ENCODE results near the gene RPS21. TPM values are rescaled to one million over a fixed set of nuclear protein-coding genes. Genes with fewer than 3 reads are reported as not detected.
A peak's percentile ranks its signal among the peaks of the same experiment; 100 is the strongest.

Gene RPS21
- total and polyA plus RNA-seq, 2 of the 13 experiments (the other 11 are each of a cell fraction or from before 2014, with no cell fraction given): 2,647 to 11,063 TPM

DNA sequence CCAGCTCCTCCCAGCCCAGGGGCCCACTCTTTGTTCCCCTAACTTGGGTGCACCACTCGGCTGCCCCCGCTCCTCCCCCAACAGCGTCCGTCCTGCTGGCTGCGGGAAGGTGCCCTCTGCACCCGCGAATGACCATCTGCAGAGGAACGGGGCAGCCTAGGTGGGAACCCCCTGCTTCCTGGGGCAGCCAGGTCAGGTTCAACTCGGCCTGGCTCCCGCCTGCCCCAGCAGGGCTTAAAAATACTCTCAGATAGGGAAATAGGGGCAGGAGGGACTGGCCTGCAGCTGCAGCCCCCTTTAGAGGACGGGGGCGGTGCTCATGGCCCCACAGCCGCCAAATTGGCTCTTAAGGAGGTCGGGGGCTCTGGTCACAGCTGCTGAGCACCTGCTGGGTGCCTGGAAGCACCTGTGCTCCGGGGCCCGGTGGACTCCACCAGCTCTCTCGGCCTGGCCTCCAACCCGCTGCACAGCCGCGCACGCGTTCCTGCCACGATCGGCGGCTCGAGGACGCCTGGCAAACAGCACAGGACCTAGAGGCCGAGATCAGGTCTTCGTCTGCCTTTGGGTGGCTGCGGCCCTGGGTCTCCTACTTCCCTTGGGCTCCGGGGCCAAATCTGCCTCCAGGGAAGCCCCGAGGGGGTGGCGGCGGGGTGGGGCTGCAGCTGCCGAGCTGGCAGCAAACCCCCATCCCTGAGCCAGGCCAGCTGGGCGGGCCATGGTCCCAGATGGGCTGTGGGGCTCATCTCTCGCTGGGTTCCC lies 19.1 kb upstream of the RPS21 start (continued):
- TF ChIP-seq, protein P1, sequence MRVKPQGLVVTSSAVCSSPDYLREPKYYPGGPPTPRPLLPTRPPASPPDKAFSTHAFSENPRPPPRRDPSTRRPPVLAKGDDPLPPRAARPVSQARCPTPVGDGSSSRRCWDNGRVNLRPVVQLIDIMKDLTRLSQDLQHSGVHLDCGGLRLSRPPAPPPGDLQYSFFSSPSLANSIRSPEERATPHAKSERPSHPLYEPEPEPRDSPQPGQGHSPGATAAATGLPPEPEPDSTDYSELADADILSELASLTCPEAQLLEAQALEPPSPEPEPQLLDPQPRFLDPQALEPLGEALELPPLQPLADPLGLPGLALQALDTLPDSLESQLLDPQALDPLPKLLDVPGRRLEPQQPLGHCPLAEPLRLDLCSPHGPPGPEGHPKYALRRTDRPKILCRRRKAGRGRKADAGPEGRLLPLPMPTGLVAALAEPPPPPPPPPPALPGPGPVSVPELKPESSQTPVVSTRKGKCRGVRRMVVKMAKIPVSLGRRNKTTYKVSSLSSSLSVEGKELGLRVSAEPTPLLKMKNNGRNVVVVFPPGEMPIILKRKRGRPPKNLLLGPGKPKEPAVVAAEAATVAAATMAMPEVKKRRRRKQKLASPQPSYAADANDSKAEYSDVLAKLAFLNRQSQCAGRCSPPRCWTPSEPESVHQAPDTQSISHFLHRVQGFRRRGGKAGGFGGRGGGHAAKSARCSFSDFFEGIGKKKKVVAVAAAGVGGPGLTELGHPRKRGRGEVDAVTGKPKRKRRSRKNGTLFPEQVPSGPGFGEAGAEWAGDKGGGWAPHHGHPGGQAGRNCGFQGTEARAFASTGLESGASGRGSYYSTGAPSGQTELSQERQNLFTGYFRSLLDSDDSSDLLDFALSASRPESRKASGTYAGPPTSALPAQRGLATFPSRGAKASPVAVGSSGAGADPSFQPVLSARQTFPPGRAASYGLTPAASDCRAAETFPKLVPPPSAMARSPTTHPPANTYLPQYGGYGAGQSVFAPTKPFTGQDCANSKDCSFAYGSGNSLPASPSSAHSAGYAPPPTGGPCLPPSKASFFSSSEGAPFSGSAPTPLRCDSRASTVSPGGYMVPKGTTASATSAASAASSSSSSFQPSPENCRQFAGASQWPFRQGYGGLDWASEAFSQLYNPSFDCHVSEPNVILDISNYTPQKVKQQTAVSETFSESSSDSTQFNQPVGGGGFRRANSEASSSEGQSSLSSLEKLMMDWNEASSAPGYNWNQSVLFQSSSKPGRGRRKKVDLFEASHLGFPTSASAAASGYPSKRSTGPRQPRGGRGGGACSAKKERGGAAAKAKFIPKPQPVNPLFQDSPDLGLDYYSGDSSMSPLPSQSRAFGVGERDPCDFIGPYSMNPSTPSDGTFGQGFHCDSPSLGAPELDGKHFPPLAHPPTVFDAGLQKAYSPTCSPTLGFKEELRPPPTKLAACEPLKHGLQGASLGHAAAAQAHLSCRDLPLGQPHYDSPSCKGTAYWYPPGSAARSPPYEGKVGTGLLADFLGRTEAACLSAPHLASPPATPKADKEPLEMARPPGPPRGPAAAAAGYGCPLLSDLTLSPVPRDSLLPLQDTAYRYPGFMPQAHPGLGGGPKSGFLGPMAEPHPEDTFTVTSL (CRISPR knock-in tag; IDR thresholded peaks at IDR 0.05; ENCODE audit: borderline replicate concordance): 0 out of 2 replicates have a peak, but pooled peaks have one; percentile 66
- TF ChIP-seq ELF1 (CRISPR knock-in tag; IDR thresholded peaks at IDR 0.05) (peak; percentile 50), BORCS8-MEF2B (CRISPR knock-in tag; IDR thresholded peaks at IDR 0.05) (no peak), ZNF776 (CRISPR knock-in tag; IDR thresholded peaks at IDR 0.05) (no peak), ZFP36L1 (CRISPR knock-in tag; IDR thresholded peaks at IDR 0.05) (peak; percentile 26; the same call in 1 of the 2 replicates), KIAA2018 (CRISPR knock-in tag; IDR thresholded peaks at IDR 0.05; ENCODE audit: borderline replicate concordance) (no peak), MTERF4 (CRISPR knock-in tag; IDR thresholded peaks at IDR 0.05) (peak; percentile 59; the same call in 1 of the 2 replicates), ZNF451 (CRISPR knock-in tag; IDR thresholded peaks at IDR 0.05) (peak; percentile 34), DNMT1 (CRISPR knock-in tag; IDR thresholded peaks at IDR 0.05) (peak; percentile 82; the same call in 1 of the 2 replicates)
- TF ChIP-seq, protein P2, sequence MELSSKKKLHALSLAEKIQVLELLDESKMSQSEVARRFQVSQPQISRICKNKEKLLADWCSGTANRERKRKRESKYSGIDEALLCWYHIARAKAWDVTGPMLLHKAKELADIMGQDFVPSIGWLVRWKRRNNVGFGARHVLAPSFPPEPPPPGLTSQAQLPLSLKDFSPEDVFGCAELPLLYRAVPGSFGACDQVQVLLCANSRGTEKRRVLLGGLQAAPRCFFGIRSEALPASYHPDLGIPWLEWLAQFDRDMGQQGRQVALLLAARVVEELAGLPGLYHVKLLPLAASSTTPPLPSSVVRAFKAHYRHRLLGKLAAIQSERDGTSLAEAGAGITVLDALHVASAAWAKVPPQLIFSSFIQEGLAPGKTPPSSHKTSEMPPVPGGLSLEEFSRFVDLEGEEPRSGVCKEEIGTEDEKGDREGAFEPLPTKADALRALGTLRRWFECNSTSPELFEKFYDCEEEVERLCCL (CRISPR knock-in tag; IDR thresholded peaks at IDR 0.05; ENCODE audit: borderline replicate concordance): peak; percentile 77; the same call in 1 of the 2 replicates

Measured in HepG2 (cell line).